C4-2B (cell line): Measurements from ENCODE around the gene KCNMB2.

ENCODE experiments used
- ZFX ChIP-seq: fragments of 450-650 bp; IDR thresholded peaks from 2 replicates; pipeline ENCODE4 v1.6.1; 2017
- TF ChIP-seq, protein P1 (sequence below): fragments of 450-650 bp; conservative IDR thresholded peaks from 2 replicates; pipeline ENCODE4 v1.5.1; 2017; ENCODE audit warnings: mild to moderate bottlenecking

DNA sequence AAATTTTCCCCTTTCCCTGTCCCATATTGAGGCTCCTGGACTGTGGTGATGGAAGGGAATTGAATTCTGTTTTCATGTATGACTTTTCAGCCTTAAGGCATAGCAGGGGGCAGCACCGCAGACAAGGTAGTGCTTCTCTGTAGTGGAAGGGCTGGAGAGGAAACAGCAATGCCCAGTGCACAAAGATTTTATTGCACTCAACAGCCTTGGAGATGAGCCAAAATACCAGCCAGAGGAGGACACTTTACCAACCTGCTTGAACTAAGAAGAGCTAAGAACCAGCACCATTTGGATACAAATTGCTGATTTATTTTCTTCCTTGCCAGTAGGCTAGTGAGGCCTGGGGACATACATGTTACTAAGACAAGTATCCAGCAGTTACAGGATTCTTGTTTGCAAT lies 98.7 kb downstream of the KCNMB2 start:
- TF ChIP-seq, protein P1, sequence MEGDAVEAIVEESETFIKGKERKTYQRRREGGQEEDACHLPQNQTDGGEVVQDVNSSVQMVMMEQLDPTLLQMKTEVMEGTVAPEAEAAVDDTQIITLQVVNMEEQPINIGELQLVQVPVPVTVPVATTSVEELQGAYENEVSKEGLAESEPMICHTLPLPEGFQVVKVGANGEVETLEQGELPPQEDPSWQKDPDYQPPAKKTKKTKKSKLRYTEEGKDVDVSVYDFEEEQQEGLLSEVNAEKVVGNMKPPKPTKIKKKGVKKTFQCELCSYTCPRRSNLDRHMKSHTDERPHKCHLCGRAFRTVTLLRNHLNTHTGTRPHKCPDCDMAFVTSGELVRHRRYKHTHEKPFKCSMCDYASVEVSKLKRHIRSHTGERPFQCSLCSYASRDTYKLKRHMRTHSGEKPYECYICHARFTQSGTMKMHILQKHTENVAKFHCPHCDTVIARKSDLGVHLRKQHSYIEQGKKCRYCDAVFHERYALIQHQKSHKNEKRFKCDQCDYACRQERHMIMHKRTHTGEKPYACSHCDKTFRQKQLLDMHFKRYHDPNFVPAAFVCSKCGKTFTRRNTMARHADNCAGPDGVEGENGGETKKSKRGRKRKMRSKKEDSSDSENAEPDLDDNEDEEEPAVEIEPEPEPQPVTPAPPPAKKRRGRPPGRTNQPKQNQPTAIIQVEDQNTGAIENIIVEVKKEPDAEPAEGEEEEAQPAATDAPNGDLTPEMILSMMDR = no peak
- TF ChIP-seq ZFX = no peak
